ENCODE results near the gene LRRC73.

The LRRC73 gene

GRCh38 chr6:43524483-43524961 lies 14.4 kb upstream of the LRRC73 start:
- Histone ChIP-seq H4K20me1 (ENCODE audit: insufficient read depth, low read length) (no peaks in the 10 kb centered on the region), H3K4me3 (ENCODE audit: low read length) (no peak overlapping the region), H3K27me3 (replicated peaks; ENCODE audit: insufficient read depth, low read length) (no peaks in the 10 kb centered on the region), H3K79me2 (ENCODE audit: low read length) (peaks cover 10% of the 10 kb centered on the region; the same call in 1 of the 2 replicates), H2AFZ (ENCODE audit: low read length) (no peak overlapping the region), H3K9me2 (replicated peaks; ENCODE audit: insufficient read depth, low read length) (no peaks in the 10 kb centered on the region), H3K4me1 (ENCODE audit: low read length) (no peaks in the 10 kb centered on the region), H3K9ac (ENCODE audit: low read length) (no peak overlapping the region), H3K9me3 (replicated peaks; ENCODE audit: insufficient read depth, low read length) (no peaks in the 10 kb centered on the region), H3K4me2 (ENCODE audit: low read depth, low read length) (no peak overlapping the region), H3F3A (ENCODE audit: insufficient read depth, low read length) (0 out of 2 replicates have a peak, but pooled peaks cover 4% of the 10 kb centered on the region), H3K36me3 (replicated peaks; ENCODE audit: insufficient read depth, low read length) (peaks cover 15% of the 10 kb centered on the region), H3K27ac (ENCODE audit: low read length) (no peak overlapping the region)
- no peak for DNase-seq
- TF ChIP-seq CTCF (IDR thresholded peaks at IDR 0.05; ENCODE audit: low read length), result no peak
- no peak for TF ChIP-seq EZH2 (optimal IDR thresholded peaks at IDR 0.05; ENCODE audit: low read depth, low read length)
- TF ChIP-seq EZH2phosphoT487 (IDR thresholded peaks at IDR 0.05; ENCODE audit: low read length), result no peak

GRCh38 chr6:43523284-43523683 lies 13.1 kb upstream of the LRRC73 start:
- Histone ChIP-seq H2AFZ (ENCODE audit: low read length) (no peak overlapping the region), H3K27ac (ENCODE audit: low read length) (no peak overlapping the region), H3K9me3 (replicated peaks; ENCODE audit: insufficient read depth, low read length) (no peaks in the 10 kb centered on the region), H4K20me1 (ENCODE audit: insufficient read depth, low read length) (no peaks in the 10 kb centered on the region), H3K9me2 (replicated peaks; ENCODE audit: insufficient read depth, low read length) (no peaks in the 10 kb centered on the region), H3K4me1 (ENCODE audit: low read length) (0 out of 2 replicates have a peak, but pooled peaks cover 3% of the 10 kb centered on the region), H3K9ac (ENCODE audit: low read length) (no peak overlapping the region), H3K36me3 (replicated peaks; ENCODE audit: insufficient read depth, low read length) (peaks cover 18% of the 10 kb centered on the region), H3K4me2 (ENCODE audit: low read depth, low read length) (no peak overlapping the region), H3K27me3 (replicated peaks; ENCODE audit: insufficient read depth, low read length) (no peaks in the 10 kb centered on the region), H3K4me3 (ENCODE audit: low read length) (no peak overlapping the region), H3K79me2 (ENCODE audit: low read length) (peaks cover 22% of the 10 kb centered on the region), H3F3A (ENCODE audit: insufficient read depth, low read length) (0 out of 2 replicates have a peak, but pooled peaks cover 4% of the 10 kb centered on the region)
- DNase-seq, result no peak
- TF ChIP-seq EZH2phosphoT487 (IDR thresholded peaks at IDR 0.05; ENCODE audit: low read length) (no peak), CTCF (IDR thresholded peaks at IDR 0.05; ENCODE audit: low read length) (no peak), EZH2 (optimal IDR thresholded peaks at IDR 0.05; ENCODE audit: low read depth, low read length) (no peak)

- peaks cover 18% of the 10 kb centered on the region for H3K36me3 ChIP-seq (replicated peaks; ENCODE audit: insufficient read depth, low read length)
- H3K4me3 ChIP-seq (ENCODE audit: low read length), result no peak overlapping the region
- H2AFZ ChIP-seq (ENCODE audit: low read length), result no peak overlapping the region
- no peak overlapping the region for H3K4me2 ChIP-seq (ENCODE audit: low read depth, low read length)
- H3K9me2 ChIP-seq (replicated peaks; ENCODE audit: insufficient read depth, low read length), result no peaks in the 10 kb centered on the region
- 0 out of 2 replicates have a peak, but pooled peaks cover 4% of the 10 kb centered on the region for H3F3A ChIP-seq (ENCODE audit: insufficient read depth, low read length)
- H3K9me3 ChIP-seq (replicated peaks; ENCODE audit: insufficient read depth, low read length), result no peaks in the 10 kb centered on the region
- H4K20me1 ChIP-seq (ENCODE audit: insufficient read depth, low read length), result no peaks in the 10 kb centered on the region
- no peak overlapping the region for H3K27ac ChIP-seq (ENCODE audit: low read length)
- peaks cover 28% of the 10 kb centered on the region for H3K79me2 ChIP-seq (ENCODE audit: low read length)
- TF ChIP-seq EZH2phosphoT487 (IDR thresholded peaks at IDR 0.05; ENCODE audit: low read length) (no peak), CTCF (IDR thresholded peaks at IDR 0.05; ENCODE audit: low read length) (no peak), EZH2 (optimal IDR thresholded peaks at IDR 0.05; ENCODE audit: low read depth, low read length) (no peak)
- H3K27me3 ChIP-seq (replicated peaks; ENCODE audit: insufficient read depth, low read length), result no peaks in the 10 kb centered on the region
- H3K9ac ChIP-seq (ENCODE audit: low read length), result no peak overlapping the region
- 0 out of 2 replicates have a peak, but pooled peaks cover 3% of the 10 kb centered on the region for H3K4me1 ChIP-seq (ENCODE audit: low read length)
- no peak for DNase-seq
These were observed 12.6 kb upstream of the LRRC73 start for GRCh38 chr6:43522547-43523261.

Measured in MM.1S (cell line).